Measurements from ENCODE around the gene CELSR1. TPM values are rescaled to one million over a fixed set of nuclear protein-coding genes. Genes with fewer than 3 reads are reported as not detected.

The CELSR1 gene
- total RNA-seq, 1 experiment from 2014 or later: 5.3 TPM

DNA sequence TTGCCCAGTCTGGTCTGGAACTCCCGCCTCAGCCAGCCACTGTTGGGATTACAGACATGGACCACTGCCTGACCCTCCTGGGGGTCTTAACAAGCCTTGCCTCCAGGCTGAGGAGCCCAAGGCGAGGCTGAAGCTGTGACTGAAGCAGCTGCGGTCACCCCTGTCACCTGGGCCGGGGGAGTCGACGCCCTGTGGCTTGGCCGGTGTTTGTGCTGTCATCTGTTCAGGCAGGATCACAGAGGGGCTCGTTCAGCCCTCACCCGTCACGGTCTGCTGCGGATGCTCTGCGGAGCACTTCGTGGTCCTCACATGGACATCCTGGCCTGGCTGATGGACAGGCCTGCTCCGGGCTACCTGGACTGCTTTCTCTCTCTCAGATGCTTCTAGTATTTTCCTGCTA is 178.1 kb downstream of the CELSR1 start:
- no peak for DNase-seq
- Histone ChIP-seq H3K36me3 (replicated peaks; ENCODE audit: control insufficient read depth, insufficient read depth, low read length) (peaks cover 2% of the 10 kb centered on the region; the same call in 1 of the 2 replicates), H3K4me3 (ENCODE audit: insufficient read depth, low read depth, low read length) (no peak overlapping the region), H3K27me3 (ENCODE audit: control insufficient read depth, insufficient read depth, low read length) (no peaks in the 10 kb centered on the region)

DNA sequence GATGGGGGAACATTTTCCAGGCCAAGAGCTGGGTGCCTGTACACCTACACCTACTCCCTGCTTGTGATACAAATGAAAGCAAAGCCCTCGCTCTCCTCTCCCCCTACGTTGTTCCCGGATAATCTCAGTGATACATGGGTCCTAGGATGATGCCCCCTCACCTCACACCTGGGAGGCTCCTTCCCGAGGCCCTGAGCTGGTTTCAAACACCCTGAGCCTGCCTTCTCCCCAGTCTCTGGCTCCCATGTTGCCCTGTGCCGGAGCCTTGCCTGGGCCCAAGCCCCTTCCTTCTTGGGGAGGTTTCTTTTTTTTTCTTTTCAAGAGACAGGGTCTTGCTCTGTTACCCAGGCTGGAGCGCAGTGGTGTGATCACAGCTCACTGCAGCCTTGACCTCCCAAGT is 178.7 kb downstream of the CELSR1 start:
- Histone ChIP-seq H3K36me3 (replicated peaks; ENCODE audit: control insufficient read depth, insufficient read depth, low read length) (peaks cover 5% of the 10 kb centered on the region), H3K4me3 (ENCODE audit: insufficient read depth, low read depth, low read length) (no peak overlapping the region), H3K27me3 (ENCODE audit: control insufficient read depth, insufficient read depth, low read length) (no peaks in the 10 kb centered on the region)
- DNase-seq: no peak

DNA sequence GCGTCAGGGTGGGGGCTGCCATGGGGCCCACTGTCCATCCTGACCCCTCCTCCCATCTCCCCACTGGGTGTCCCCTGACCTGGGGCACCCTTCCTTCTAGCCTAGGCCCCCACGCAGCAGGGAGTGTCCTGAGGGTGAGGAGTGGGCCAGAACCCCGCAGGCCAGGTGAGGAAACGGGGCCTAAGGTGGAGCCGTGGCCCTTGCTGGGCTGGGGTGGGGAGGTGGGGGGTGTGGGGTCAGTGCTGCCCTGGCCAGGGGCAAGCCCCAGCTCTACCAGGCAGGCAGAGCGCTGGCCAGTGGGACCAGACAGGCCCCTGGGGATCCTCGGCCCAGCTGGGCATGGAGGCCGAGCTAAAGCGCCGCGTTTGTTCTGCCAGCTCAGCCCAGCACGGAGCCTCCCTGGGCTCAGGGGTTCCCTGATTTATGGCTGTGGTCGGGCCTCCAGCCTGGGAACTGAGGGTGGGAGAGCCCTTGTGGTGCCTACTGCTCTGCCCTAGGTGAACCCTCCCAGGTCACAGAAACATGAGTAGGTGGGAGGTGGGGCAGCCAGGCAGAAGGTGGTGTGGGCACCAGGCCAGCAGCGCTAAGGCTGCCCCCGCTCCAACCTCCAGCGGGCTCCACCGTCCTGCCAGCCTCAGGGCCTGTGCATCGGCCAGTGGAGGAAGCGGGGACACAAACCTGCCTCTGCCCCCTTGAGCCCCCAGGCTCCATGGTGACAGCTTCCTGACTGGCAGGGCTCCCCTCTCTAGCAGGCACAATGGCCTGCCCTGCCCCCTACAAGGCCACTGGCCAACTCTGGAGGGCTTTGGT is 179.5 kb downstream of the CELSR1 start:
- Histone ChIP-seq H3K36me3 (replicated peaks; ENCODE audit: control insufficient read depth, insufficient read depth, low read length) (peaks cover 8% of the 10 kb centered on the region), H3K4me3 (ENCODE audit: insufficient read depth, low read depth, low read length) (no peak overlapping the region), H3K27me3 (ENCODE audit: control insufficient read depth, insufficient read depth, low read length) (no peaks in the 10 kb centered on the region)
- peak; percentile 54 for DNase-seq

DNA sequence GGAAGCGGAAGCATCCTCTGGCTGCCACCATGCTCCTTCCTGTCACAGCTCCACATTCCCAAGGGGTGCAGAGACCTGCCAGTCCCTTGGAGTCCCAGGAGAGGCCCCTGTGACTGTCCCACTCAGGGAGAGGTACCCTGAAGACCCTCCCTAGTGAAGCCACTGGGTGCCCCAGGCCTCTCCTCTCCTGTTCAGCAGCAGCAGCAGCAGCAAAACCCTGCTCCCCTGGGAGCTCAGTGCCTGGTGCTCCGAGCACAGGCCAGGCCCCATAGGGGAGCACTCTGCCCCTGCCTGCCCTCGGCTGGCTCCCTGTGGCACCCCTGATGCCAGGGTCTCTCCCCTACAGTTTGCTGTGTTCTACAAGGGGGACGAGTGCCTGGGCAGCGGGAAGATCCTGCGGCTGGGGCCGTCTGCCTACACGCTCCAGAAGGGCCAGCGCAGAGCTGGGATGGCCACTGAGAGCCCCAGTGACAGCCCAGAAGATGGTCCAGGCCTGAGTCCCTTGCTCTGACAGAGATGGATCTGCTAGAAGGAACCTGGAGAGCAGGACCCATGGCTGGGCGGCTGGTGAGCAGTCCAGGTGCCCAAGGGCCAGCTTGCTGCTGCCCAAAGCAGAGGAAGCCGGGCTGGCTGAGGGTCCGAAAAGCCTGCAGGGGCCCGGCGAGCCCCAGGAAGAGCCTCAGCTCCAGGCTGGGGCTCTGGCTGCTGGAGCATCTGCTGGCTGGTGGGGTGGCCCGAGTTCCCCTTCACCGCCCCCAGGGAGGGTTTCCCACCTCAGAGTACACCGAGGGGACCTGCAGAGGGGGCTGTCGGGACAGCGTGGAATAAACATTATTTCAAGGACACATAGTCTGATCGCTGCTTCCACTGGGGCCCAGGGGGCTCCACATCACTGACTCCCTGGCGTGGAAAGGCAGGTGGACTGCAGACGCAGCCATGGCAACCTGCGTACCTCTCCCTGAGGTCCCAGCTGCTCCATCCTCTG is 180.6 kb downstream of the CELSR1 start:
- Histone ChIP-seq H3K36me3 (replicated peaks; ENCODE audit: control insufficient read depth, insufficient read depth, low read length) (peaks cover 12% of the 10 kb centered on the region), H3K4me3 (ENCODE audit: insufficient read depth, low read depth, low read length) (no peak overlapping the region), H3K27me3 (ENCODE audit: control insufficient read depth, insufficient read depth, low read length) (no peaks in the 10 kb centered on the region)
- DNase-seq: peak; percentile 72

DNA sequence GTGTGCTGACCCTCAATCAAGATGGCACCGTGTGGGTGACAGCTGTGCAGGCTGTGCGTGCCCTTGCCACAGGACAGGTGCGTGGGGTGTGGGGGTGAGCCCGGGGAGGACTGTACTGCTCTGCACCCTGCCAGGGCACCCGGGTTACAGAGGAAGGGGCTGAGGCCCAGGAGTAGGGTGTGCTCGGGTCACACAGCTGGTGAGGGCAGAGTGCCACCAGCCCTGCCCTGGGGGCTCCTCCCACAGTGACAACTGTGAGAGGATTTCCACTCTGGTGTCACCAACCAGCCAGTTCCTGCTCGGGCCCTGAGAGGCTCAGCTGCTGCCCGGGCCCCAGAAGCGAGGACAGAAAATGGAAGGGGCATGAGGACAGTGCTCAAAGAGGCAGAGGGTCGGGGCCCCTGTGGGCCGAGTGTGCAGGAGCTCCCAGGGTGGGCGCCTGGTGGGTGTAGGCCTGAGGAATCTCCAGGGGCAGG is 181.4 kb downstream of the CELSR1 start:
- Histone ChIP-seq H3K36me3 (replicated peaks; ENCODE audit: control insufficient read depth, insufficient read depth, low read length) (peaks cover 15% of the 10 kb centered on the region), H3K27me3 (ENCODE audit: control insufficient read depth, insufficient read depth, low read length) (no peaks in the 10 kb centered on the region), H3K4me3 (ENCODE audit: insufficient read depth, low read depth, low read length) (no peak overlapping the region)
- DNase-seq: no peak

DNA sequence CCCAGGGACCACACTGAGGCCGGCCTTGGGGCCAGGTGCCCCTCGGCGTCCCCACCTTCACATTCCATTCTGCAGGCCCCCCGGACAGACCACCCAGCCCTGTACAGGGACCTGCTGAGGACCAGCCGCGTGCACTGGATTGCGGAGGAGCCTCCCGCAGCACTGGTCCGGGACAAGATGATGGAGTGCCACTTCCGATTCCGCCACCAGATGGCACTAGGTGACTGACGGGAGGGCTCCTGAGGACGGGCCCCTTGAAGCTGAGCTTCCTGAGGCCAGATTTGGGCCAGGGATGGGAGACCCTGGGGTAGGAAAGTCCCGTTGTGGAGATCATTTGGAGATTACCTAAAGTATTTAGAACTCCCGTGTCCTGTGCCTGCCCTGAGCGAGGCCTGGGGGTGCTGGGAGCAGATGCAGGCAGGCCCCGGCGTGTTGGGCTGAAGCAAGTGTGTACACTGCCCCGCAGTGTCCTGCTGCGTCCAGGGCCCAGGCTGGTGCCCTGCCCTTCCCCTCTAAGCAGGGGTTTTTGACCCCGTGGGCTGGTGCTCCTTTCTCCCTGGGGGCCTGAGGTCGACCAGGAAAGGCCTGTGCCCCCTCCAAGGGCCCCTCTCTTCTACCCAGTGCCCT is 181.9 kb downstream of the CELSR1 start:
- Histone ChIP-seq H3K27me3 (ENCODE audit: control insufficient read depth, insufficient read depth, low read length) (no peaks in the 10 kb centered on the region), H3K4me3 (ENCODE audit: insufficient read depth, low read depth, low read length) (no peak overlapping the region), H3K36me3 (replicated peaks; ENCODE audit: control insufficient read depth, insufficient read depth, low read length) (peaks cover 18% of the 10 kb centered on the region)
- DNase-seq: peak; percentile 98

DNA sequence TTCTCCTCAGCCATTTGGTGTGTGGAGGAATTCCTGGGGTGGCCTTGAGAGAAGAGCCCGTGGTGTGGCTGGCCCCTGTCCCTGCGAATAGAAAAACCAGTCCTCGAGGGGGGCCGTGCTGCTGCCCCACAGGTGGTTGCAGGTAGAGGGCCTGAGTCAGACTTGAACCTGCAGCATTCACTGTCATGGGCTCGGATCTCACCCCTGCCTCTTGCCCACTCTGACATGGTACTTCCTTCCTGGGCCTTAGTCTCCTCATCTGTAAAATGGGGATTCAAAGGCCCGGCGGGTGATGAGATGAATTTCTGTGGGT is 182.5 kb downstream of the CELSR1 start:
- Histone ChIP-seq H3K27me3 (ENCODE audit: control insufficient read depth, insufficient read depth, low read length) (no peaks in the 10 kb centered on the region), H3K36me3 (replicated peaks; ENCODE audit: control insufficient read depth, insufficient read depth, low read length) (peaks cover 22% of the 10 kb centered on the region), H3K4me3 (ENCODE audit: insufficient read depth, low read depth, low read length) (no peak overlapping the region)
- peak; percentile 53 for DNase-seq

DNA sequence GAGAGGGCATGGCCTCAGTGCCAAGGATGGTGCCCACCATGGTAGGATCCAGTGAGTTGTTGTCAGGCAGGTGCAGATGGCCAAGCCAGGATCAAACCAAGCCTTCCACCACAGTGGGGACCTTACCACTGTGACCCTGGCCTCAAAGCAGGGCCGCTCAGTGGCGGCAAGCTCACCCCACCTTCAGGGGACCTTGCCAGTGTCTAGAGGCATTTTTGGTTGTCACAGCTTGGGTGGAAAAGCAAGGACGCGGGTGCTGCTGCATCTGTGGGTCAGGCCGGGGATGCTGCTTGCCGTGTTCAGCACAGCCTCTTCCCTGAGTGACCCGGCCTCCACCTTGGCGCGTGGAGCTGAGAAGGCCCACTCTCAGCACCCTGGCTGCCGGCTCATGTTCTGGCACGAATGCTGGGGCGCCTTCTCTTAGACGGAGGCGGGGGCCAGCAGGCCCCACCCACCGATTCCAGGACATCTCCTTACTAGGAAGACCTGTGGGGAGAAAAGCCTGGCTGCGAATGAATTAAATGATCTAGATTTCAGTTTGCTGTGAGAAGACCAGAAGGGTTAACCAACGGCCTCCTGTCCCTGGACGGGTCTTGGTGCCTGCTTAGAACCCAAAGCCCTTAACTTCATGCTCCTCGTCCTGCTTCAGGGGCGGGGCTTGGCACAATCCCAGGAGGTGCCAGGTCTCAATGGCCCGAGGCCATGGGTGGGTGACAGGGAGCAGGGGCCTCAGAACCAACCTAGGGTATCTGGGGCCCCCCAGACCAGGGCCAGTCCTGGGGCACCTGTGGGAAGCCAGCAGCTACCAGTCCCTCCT is 183.0 kb downstream of the CELSR1 start:
- Histone ChIP-seq H3K27me3 (ENCODE audit: control insufficient read depth, insufficient read depth, low read length) (no peaks in the 10 kb centered on the region), H3K4me3 (ENCODE audit: insufficient read depth, low read depth, low read length) (no peak overlapping the region), H3K36me3 (replicated peaks; ENCODE audit: control insufficient read depth, insufficient read depth, low read length) (peaks cover 25% of the 10 kb centered on the region)
- DNase-seq: no peak

DNA sequence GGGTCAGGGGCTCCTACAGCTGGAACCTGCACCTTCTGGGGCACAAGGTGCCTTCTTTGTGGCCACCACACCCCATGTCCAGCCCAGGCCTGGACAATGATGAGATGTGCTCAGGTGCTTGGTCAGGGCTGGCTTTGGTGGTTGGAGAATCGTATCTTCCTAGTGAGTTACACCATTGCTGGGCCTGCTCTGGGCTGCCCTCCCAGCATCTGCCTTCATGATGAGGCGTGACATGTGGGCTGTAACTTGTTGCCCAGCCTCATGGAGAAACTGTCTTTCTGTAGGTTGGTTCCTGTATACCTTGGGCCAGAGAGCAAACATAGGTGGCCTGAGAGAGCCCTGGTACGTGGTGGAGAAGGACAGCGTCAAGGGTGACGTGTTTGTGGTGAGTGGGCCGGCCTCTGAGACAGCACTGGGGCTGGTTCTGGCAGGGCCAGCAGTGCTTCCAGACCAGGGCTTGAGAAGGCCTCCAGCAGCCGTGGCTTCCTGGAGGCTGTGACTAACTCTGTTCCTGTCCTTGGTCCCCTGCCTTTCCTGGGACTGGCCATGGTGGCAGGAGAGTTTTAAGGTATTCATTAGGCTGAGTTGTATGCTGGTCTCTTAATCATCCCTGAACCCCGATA is 183.8 kb downstream of the CELSR1 start:
- Histone ChIP-seq H3K36me3 (replicated peaks; ENCODE audit: control insufficient read depth, insufficient read depth, low read length) (peaks cover 25% of the 10 kb centered on the region), H3K27me3 (ENCODE audit: control insufficient read depth, insufficient read depth, low read length) (no peaks in the 10 kb centered on the region)

DNA sequence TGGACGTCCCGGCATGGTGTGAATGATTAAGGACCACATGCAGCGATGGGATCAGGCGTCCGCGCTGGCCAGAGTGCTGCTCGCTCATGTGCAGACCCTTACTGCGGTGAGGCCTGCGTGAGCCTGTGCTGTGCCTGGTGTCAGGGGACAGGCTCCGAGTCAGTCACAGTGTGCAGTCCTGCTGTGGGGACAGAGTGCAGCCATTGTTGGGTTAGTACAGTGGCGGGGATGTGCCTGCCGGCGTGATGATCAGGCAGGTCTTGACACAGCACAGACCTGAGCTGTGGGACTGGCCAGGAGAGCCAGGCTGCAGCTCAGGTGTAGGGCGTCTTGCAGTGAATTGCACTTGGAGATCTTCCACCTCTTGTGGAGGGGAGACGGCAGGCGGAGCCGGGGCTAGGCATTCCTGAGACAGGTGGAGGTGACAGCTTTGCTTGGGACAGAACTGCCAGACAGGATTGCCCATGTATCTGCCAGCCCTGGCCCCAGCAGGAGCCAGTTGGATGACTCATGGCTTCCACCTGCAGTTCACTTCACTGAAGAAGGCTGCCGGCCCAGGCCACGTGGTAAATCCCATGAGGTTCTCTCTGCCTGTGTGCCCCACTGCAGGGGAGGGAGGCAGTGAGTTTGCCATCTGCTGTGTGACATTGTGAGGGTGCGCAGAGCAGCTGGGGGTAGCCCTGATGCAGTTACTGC is 184.6 kb downstream of the CELSR1 start:
- peaks cover 26% of the 10 kb centered on the region for H3K36me3 ChIP-seq (replicated peaks; ENCODE audit: control insufficient read depth, insufficient read depth, low read length)
- no peaks in the 10 kb centered on the region for H3K27me3 ChIP-seq (ENCODE audit: control insufficient read depth, insufficient read depth, low read length)
- DNase-seq: no peak
- no peak overlapping the region for H3K4me3 ChIP-seq (ENCODE audit: insufficient read depth, low read depth, low read length)

More for the DNA sequence above, 183.8 kb downstream of the CELSR1 start:
- DNase-seq: no peak
- no peak overlapping the region for H3K4me3 ChIP-seq (ENCODE audit: insufficient read depth, low read depth, low read length)

DNA sequence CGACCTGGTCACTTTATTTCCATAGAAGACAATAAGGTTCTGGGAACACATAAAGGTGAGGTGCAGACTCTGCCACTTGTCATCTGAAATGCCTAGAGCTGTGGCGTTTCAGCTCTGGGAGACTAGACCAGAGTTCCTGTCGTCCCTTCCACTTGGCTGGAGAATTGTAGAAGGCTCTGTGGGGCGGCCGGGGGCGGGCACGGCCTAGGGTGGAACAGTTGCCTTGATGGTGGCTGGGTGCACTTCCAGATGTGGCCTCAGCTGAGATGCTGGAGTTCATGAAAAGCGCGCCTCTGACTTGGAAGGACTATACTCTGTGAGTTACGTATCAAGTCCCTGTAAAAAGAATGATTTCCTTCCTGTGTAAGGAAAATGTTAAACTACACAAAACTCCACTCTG is 185.1 kb downstream of the CELSR1 start:
- no peak overlapping the region for H3K4me3 ChIP-seq (ENCODE audit: insufficient read depth, low read depth, low read length)
- H3K36me3 ChIP-seq (replicated peaks; ENCODE audit: control insufficient read depth, insufficient read depth, low read length): peaks cover 30% of the 10 kb centered on the region
- no peak for DNase-seq
- no peaks in the 10 kb centered on the region for H3K27me3 ChIP-seq (ENCODE audit: control insufficient read depth, insufficient read depth, low read length)

DNA sequence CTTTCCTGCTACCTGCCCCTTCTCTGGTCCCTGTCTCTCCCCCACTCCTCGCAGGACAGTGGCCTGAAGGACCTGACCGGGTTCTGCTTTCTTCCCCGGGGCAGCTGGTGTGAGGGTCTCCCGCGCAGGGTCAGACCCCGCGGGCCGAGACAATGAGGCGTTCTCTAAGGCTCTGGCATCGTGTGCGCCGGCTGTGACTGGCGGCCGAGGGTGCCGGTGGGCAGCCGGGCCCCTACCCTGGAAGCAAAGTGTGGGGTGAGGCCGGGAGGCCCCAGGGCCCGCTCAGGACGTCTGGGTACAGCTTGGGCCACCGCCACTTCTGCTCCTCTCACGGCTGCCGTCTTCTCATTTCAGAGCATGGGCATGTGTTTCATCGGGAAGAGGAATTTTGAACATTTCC is 185.7 kb downstream of the CELSR1 start:
- no peaks in the 10 kb centered on the region for H3K27me3 ChIP-seq (ENCODE audit: control insufficient read depth, insufficient read depth, low read length)
- DNase-seq: no peak
- H3K4me3 ChIP-seq (ENCODE audit: insufficient read depth, low read depth, low read length): no peak overlapping the region
- peaks cover 32% of the 10 kb centered on the region for H3K36me3 ChIP-seq (replicated peaks; ENCODE audit: control insufficient read depth, insufficient read depth, low read length)

DNA sequence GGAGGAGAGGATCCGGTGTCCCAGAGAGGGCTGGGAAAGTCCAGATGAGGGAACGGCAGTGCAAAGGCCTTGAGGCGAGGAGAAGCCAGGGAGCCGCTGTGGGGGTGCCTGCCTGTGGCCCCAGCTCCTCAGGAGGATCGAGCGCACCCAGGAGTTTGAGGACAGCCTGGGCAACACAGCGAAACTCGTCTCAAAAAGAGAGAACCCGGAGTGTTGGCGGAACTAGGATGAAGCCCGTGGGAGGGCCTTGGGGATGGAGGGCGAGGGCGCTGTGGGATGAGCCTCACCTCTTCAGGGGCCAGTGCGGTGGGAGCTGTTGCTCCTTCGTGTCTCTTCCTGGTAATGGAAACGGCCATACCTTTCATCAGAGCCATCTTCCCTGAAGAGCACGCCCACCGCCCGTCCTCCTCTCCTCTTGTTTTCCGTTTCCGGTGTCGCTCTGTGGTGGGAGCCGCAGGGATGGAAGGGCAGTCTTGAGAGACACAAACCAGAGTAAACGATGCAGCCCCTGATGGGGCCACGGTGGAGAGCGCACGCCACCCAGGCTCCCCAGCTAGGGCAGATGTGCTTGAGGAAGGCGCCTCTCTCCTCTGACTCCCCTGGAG is 186.2 kb downstream of the CELSR1 start:
- Histone ChIP-seq H3K36me3 (replicated peaks; ENCODE audit: control insufficient read depth, insufficient read depth, low read length) (peaks cover 33% of the 10 kb centered on the region), H3K27me3 (ENCODE audit: control insufficient read depth, insufficient read depth, low read length) (no peaks in the 10 kb centered on the region), H3K4me3 (ENCODE audit: insufficient read depth, low read depth, low read length) (no peak overlapping the region)
- DNase-seq: no peak
